Activated CD8-positive, alpha-beta T cell treated with anti-CD3 and anti-CD28 coated beads for 36 hours (primary cell): ENCODE data around the gene SBDS. TPM values are rescaled to one million over a fixed set of nuclear protein-coding genes. Genes with fewer than 3 reads are reported as not detected.
"Not testable (repeated sequence)": the region's sequence is repeated elsewhere in the genome, so short reads cannot be mapped to it uniquely, and the experiment has no call there.

Experiments used
- ATAC-seq: fragments of 200-7000 bp; cut with Tn5 transposase; one replicate; pipeline ENCODE4 v1.10.0; 2021; ENCODE audit warnings: mild to moderate bottlenecking, moderate library complexity
- CTCF ChIA-PET: fragments of 350-600 bp; sonication (Branson Sonifier 250); formaldehyde crosslinking; loops from one replicate; lab custom pipeline; 2021; ENCODE audit warnings: antibody characterized with exemption; lab: Charles Lee
- POLR2A ChIA-PET: fragments of 350-600 bp; sonication (Branson Sonifier 250); formaldehyde crosslinking; loops from one replicate; lab custom pipeline; 2021; ENCODE audit warnings: antibody characterized with exemption; lab: Charles Lee
- DNase-seq: peaks from one replicate; pipeline ENCODE4 v3.0.0-alpha.2; 2020
- H3K27ac Mint-ChIP-seq: one replicate; pipeline ENCODE4 v1.8.0; 2021; ENCODE audit warnings: mild to moderate bottlenecking, mixed read lengths
- H3K27me3 Mint-ChIP-seq: one replicate; pipeline ENCODE4 v1.8.0; 2021; ENCODE audit warnings: mixed read lengths
- H3K36me3 Mint-ChIP-seq: one replicate; pipeline ENCODE4 v1.8.0; 2021; ENCODE audit warnings: low read depth, mixed read lengths
- H3K4me1 Mint-ChIP-seq: one replicate; pipeline ENCODE4 v1.8.0; 2021; ENCODE audit warnings: low read depth, mixed read lengths
- H3K4me3 Mint-ChIP-seq: one replicate; pipeline ENCODE4 v1.8.0; 2021; ENCODE audit warnings: mild to moderate bottlenecking, moderate library complexity, mixed read lengths
- H3K9me3 Mint-ChIP-seq: one replicate; pipeline ENCODE4 v1.8.0; 2021; ENCODE audit warnings: mixed read lengths
- CTCF ChIP-seq: fragments of 200-600 bp; IDR thresholded peaks from one replicate; pipeline ENCODE4 v1.8.0; 2022; ENCODE audit warnings: antibody characterized with exemption, mild to moderate bottlenecking
- intact Hi-C: fragments of 100-400 bp; cut with micrococcal nuclease; formaldehyde crosslinking; loops from one replicate; pipeline ENCODE4 v1.10.0; 2022
- total RNA-seq, 2 experiments: library from RNA; stranded (reverse); gene quantifications; one replicate each; pipeline ENCODE4 v1.2.3, GENCODE V29; 2021

Gene SBDS
- total RNA-seq, 2 experiments from 2014 or later, result 63.7 to 63.9 TPM

DNA sequence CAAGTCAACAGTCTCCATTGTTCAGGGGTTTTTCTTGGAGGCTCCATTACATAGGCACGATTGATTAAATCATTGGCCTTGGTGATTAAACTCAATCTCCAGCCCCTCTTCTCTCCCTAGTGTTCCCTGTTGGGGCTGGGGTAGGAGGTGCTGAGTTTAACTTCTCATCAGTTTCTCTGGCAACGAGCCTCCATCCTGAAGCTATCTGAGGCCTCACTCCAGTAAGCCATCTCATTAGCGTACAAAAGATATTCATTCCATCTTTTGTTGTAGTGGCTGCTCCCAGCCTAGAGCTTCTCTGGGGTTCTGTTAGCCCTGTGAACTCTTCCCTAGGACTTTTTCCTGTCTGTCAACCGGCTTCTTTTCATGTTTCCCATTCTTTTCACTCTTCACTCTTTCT lies 12.9 kb upstream of the SBDS start:
- DNase-seq, result no peak
- TF ChIP-seq CTCF, result no peak
- POLR2A ChIA-PET, result interaction anchor here (0.5 kb wide), 1 partner anchor 294 kb away, joined by 6 read pairs; no protein-coding TSS in a partner anchor
- no peak for ATAC-seq
- Mint-ChIP-seq H3K36me3 (peaks cover 32% of the 10 kb centered on the region), H3K4me3 (no peak overlapping the region), H3K9me3 (no peaks in the 10 kb centered on the region), H3K4me1 (peaks cover 7% of the 10 kb centered on the region), H3K27ac (no peak overlapping the region), H3K27me3 (no peaks in the 10 kb centered on the region)
- CTCF ChIA-PET, result no interaction called here
- intact Hi-C loops, result no loop called here

DNA sequence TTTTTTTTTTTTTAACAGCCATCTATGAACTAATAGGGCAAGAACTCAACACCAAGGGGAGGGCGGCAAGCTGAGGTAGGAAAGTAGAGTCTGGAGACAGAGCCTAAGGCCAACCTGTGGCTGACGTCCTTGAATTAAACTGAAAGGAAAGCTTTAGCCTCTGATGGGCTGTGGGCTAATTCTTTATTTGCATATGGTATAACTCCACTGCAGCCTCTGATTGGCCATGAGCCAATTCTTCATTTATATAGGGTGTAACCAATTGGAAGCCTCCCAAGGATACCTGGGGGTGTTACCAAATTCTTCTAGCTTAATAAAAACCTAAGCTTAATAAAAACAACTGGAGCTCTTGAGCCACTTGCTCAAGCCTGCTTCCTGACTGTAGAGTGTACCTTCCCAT lies 11.6 kb upstream of the SBDS start:
- no peak overlapping the region for H3K4me3 Mint-ChIP-seq
- no peaks in the 10 kb centered on the region for H3K9me3 Mint-ChIP-seq
- no peak overlapping the region for H3K27ac Mint-ChIP-seq
- no peaks in the 10 kb centered on the region for H3K27me3 Mint-ChIP-seq
- no peak for ATAC-seq
- POLR2A ChIA-PET, result interaction anchor here (0.9 kb wide), 1 partner anchor 12 kb away, joined by 3 read pairs; the partner anchor contains the start of gene SBDS
- CTCF ChIA-PET, result no interaction called here
- TF ChIP-seq CTCF, result no peak
- intact Hi-C loops, result no loop called here
- peaks cover 34% of the 10 kb centered on the region for H3K36me3 Mint-ChIP-seq
- peaks cover 14% of the 10 kb centered on the region for H3K4me1 Mint-ChIP-seq
- no peak for DNase-seq

GRCh38 chr7:67004145-67004544 lies 8.8 kb upstream of the SBDS start:
- intact Hi-C loops, CTCF ChIA-PET, H3K9me3 Mint-ChIP-seq, ATAC-seq, DNase-seq, H3K4me3 Mint-ChIP-seq, H3K27ac Mint-ChIP-seq, H3K27me3 Mint-ChIP-seq: not testable (repeated sequence)
- POLR2A ChIA-PET, result interaction anchor here (0.6 kb wide), 1 partner anchor 377 kb away, joined by 3 read pairs; no protein-coding TSS in a partner anchor
- peaks cover 16% of the 10 kb centered on the region for H3K4me1 Mint-ChIP-seq
- H3K36me3 Mint-ChIP-seq, result peaks cover 36% of the 10 kb centered on the region

DNA sequence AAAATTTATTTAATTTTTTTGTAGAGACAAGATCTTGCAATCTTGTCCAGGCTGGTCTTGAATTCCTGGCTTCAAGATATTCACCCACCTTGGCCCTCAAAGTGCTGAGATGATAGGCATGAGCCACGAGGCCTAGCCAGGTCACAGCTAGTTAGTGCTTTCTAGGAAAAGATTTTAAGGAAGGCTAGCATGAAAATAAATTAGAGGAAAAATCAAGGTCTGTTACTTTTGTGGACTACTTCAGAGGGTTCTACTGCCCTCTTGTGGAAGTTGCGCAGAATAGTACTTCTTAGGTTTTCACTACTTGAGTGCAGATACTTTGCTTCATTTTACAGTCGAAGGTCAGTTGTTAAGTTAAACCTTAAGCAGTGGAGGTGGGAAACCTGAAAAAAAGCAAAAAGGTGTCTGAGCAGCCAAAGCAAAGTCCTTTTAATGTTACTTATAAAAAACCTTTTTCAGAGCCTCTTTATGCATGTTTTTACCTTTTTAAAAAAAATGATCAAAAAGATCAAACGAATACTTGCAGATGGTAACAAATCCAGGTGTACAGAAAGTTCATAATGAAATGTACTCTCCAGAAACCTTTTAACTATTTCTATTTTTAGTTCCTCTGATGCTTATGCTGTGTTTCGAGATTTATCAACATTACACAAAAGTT lies 5.3 kb upstream of the SBDS start:
- H3K9me3 Mint-ChIP-seq, H3K27me3 Mint-ChIP-seq, intact Hi-C loops, ATAC-seq, POLR2A ChIA-PET, DNase-seq, H3K4me3 Mint-ChIP-seq: not testable (repeated sequence)
- CTCF ChIA-PET, result interaction anchor here (1.8 kb wide), 1 partner anchor 163 kb away, joined by 6 read pairs; no protein-coding TSS in a partner anchor
- TF ChIP-seq CTCF, result peak; percentile 41
- Mint-ChIP-seq H3K27ac (peak overlapping the region; percentile 46), H3K4me1 (peaks cover 25% of the 10 kb centered on the region), H3K36me3 (peaks cover 24% of the 10 kb centered on the region)

GRCh38 chr7:66996444-66997191 lies 1.2 kb upstream of the SBDS start, which contains the start of gene TYW1:
TSS of gene TYW1 (plus strand) at chr7:66996833. CDS start at chr7:66996979, 146 bp downstream.
- POLR2A ChIA-PET, result interaction anchor here (2.3 kb wide), 1 partner anchor 152 kb away, joined by 14 read pairs; no protein-coding TSS in a partner anchor
- Mint-ChIP-seq H3K27ac (peak within 1 kb of the TSS; percentile 96), H3K4me1 (peaks cover 37% of the 10 kb centered on the region), H3K36me3 (peaks cover 19% of the 10 kb centered on the region), H3K4me3 (peak within 1 kb of the TSS; percentile 92)
- intact Hi-C loops, result loop anchor here (5.0 to 10.0 kb wide), 2 partner anchors 72 to 159 kb away; partner anchors contain the start of gene TMEM248
- H3K27me3 Mint-ChIP-seq, H3K9me3 Mint-ChIP-seq: not testable (repeated sequence)
- peak; percentile 89 for ATAC-seq
- peak; percentile 99 for DNase-seq
- CTCF ChIA-PET, result interaction anchor here (1.5 kb wide), 1 partner anchor 152 kb away, joined by 3 read pairs; no protein-coding TSS in a partner anchor
